ENCODE results near the gene COX8A.
"Not testable (repeated sequence)": the region's sequence is repeated elsewhere in the genome, so short reads cannot be mapped to it uniquely, and the experiment has no call there.

Gene COX8A

DNA sequence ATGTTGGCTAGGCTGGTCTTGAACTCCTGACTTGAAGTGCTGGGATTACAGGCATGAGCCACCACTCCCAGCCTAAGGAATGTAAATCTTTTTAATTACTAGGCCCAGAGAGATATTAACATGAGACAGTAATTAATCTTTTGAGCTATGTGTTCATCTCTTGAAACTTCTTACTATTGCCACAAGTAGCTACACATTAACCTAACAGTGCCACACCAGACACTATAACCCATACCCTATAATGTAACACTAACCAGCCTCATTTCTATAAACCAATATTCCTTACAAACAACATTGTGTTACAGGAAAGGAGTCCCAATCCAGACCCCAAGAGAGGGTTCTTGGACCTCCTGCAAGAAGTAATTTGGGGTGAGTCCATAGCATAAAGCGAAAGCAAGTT is 8.0 kb upstream of the COX8A start:
- no peak for DNase-seq (ENCODE audit: extremely low read depth in 1 of 2, low read depth in 1 of 2)

DNA sequence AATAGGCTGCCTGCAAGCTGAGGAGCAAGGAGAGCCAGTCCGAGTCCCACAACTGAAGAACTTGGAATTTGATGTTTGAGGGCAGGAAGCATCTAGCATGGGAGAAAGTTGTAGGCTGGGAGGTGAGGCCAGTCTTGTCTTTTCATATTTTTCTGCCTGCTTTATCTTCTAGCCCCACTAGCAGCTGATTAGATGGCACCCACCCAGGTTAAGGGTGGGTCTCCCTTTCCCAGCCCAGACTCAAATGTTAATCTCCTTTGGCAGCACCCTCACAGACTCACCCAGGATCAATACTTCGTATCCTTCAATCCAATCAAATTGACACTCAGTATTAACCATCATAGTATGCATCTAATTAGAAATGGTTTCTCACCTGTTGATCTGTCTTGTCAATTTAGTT is 5.0 kb upstream of the COX8A start:
- no peak for DNase-seq (ENCODE audit: extremely low read depth in 1 of 2, low read depth in 1 of 2)

DNA sequence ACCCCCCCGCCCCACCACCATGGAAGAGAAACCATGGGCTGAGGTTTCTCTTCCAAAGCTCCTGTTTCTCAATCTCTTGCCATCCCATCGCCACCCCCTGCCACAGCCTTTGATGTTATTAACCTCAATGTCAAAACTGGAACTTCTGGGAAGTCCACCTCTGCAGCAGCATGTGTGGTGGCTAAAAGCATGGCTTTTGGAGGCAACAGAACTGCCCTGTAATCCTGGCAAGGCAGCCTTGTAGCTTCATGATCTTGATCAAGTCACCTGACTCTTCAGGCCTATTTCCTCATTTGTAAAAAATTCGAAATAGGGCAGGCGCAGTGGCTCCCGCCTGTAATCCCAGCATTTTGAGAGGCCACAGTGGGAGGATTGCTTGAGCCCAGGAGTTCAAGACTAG is 3.5 kb upstream of the COX8A start:
- DNase-seq (ENCODE audit: extremely low read depth in 1 of 2, low read depth in 1 of 2): no peak

DNA sequence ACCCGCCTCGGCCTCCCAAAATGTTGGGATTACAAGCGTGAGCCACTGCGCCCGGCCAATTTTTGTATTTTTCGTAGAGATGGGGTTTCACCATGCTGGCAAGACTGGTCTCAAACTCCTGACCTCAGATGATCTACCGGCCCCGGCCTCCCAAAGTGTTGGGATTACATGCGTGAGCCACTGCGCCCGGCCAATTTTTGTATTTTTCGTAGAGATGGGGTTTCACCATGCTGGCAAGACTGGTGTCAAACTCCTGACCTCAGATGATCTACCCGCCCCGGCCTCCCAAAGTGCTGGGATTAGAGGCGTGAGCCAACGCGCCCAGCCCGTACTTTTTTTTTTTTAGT is 535 bp upstream of the COX8A start:
- not testable (repeated sequence) for DNase-seq (ENCODE audit: extremely low read depth in 1 of 2, low read depth in 1 of 2)

DNA sequence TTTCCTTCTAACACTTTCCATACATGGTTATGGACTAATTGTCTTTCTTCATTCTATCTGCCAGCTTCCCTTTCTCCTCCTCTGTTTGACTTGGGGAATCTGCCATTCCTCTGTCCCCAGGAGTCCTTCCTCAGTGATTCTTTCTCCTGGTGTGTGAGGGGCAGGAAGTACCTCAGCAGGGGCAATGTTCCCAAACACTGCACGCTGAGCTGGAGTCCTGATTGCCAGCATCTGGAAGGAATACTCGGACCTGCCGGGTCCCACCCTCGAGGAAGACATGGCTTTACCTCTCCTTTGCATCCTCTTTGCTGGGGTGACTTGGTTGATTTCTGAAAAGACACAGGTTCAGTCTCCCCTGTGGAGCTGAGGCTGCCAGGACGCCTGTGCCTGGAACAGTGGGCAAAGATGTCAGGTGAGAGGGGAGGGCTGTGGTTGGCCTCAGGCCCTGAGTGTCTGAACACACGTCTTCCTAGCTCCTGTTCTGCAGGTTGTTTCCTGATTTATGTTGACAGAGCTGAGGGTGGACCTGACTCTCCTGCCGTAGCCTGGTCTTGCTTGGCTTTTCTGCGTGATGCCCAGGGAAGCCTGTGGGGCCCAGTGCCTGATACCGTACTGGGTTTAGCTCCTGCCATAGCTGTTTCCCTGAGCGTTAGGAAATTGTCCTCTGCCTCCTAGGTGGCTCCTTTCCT is 4.3 kb downstream of the COX8A start:
- DNase-seq (ENCODE audit: extremely low read depth in 1 of 2, low read depth in 1 of 2): no peak

DNA sequence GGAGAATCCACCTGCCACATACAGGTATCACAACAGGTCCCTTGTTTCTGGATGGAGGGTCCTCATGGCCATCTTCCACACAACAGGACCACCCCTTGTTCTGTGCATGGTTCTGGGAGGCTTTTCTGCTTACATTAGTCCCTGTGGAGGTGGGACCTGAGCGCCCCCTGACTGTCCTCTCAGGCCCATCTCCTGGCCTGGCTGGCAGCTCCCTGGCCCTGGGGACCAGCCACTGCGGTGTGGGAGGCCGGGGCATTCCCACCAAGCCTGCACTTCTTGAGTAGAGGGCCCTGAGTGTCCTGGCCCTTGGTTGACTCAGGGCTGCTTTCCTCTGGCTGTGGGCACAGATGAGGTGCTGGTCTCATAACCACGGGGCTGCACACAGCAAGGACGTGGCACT is 5.0 kb downstream of the COX8A start:
- no peak for DNase-seq (ENCODE audit: extremely low read depth in 1 of 2, low read depth in 1 of 2)

DNA sequence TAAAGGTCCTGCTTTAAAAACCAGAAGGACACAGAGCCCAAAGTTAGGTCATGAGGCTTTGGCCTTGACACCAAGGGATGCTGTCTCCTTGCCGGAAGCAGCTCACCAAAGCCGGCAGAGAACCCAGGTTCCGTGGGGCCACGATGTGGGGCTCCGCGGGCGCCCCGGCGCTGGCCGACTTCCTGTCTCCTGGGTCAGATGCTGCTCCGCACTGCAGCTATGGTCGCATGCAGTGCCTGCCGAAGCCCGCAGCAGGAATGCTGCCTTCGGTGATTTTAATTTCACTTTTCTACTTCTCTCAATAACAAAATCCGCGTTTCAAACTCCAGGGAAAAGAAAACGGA is 11.4 kb downstream of the COX8A start:
- peak in 1 of 2 donors; percentile 59 for DNase-seq (ENCODE audit: extremely low read depth in 1 of 2, low read depth in 1 of 2)

DNA sequence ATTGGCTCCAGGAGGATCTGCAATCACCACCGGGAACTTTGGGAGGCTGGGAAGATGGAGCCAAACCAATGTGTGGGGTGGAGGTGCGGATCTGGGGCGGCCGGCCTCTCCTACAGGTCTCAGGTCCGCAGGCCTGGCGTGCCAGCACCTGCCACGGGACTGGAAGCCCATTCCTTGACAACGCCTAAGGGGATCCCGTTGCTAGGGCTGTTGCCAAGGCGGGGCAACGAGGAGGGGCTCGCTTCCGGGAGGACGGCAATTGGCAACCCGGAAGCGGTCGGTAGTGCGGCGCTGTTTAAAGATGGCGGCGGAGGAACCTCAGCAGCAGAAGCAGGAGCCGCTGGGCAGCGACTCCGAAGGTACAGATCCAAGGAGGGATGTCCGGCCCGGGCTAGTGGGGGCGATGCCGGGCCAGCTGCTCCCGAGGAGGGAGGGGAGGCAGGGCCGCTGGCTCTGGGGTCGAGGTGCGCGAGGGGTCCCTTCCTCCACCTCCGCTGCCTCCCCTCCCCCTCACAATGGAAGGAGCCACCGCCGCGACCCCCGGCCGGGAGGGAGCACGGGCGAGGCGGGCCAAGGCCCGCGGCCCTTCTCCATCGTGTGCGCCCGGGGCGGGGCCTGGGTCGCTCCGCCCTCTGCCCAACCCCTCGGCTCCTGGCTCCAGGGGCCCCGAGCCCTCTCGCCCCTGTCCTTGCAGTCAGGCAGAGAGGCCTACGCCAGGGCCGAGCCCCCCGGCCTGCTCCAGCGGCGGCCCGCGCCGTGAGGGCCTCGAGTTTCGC is 11.9 kb downstream of the COX8A start, which contains the start of gene OTUB1:
Gene OTUB1, plus strand, starts transcription at position 283 of the 776 bp plus-strand sequence. Its CDS starts 19 bp downstream, at position 302.
- DNase-seq (ENCODE audit: extremely low read depth in 1 of 2, low read depth in 1 of 2): peak; percentile 76 to 85

DNA sequence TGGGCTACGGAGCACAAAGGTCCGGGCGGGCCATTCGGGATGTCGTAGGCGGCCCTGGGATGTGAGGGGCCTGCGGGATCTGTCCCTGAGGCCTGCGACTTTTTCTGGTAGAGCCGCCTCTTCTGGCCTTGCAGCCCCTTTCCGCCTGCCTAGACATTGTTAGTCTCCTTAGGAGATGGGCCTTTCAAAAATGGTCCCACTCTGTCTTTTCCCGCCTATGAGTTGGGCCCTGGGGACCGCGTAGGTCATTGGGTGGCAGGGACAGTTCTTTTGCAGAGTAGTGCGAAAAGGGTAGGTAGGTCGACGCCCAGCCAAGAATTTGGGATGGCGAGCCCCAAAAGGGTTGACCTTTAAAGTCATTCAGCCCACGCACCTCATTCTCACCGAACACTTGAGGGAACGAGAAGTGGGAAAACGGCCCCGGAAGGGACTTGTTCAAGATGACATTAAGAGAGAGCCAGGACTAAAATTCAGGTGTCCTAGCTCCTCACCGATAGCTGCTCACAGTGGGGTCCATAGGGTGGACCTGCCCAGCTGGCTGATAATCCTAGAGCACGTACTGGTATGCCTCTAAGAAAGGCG is 12.6 kb downstream of the COX8A start:
- no peak for DNase-seq (ENCODE audit: extremely low read depth in 1 of 2, low read depth in 1 of 2)

DNA sequence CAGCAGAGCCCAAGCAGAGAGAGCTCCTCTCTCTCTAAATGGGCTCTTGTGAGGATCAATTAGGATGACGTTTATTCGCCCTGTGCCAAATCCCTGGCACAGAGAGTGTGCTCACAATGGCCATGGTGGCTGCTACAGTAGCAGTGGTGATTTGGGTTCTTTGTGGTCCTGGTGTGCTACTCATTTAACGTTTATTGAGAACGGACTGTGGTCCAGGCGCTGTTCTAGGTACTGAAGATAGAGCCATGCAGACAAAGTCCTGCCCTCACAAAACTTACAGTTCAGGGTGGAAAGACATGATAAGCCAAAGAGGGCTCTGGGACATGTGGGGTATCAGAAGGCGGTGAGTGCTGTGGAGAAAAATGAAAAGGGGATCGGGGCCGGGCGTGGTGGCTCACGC is 17.1 kb downstream of the COX8A start:
- no peak for DNase-seq (ENCODE audit: extremely low read depth in 1 of 2, low read depth in 1 of 2)

DNA sequence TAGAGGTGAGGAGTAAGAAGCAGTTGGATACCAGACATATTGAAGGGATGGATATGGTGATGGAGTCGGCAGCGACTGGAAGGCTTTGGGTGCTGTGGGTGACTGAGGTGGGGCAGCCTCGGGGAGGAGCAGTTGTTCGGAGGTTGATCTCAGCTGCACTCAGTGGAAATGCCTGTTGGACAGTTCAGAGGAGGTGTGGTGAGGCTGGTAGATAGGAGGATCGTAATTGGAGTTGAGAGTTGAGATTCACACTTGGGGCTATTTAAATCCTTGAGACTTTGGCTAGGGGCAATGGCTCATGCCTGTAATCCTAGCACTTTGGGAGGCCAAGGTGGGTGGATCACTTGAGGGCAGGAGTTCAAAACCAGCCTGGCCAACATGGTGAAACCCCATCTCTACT is 18.7 kb downstream of the COX8A start:
- no peak for DNase-seq (ENCODE audit: extremely low read depth in 1 of 2, low read depth in 1 of 2)

DNA sequence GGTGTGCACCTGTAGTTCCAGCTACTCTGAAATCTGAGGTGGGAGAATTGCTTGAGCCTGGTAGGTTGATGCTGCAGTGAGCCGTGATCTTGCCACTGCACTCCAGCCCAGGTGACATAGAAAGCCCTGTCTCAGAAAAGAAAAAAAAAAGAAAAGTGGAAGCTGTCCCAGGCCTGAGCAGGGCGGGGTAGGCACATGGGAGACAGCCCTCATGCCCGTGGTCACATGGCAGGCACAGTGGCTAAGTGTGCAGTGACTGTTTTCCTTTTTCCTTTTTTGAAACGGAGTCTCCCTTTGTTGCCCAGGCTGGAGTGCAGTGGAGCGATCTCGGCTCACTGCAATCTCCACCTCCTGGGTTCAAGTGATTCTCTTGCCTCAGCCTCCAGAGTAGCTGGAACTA is 19.6 kb downstream of the COX8A start:
- DNase-seq (ENCODE audit: extremely low read depth in 1 of 2, low read depth in 1 of 2): no peak

DNA sequence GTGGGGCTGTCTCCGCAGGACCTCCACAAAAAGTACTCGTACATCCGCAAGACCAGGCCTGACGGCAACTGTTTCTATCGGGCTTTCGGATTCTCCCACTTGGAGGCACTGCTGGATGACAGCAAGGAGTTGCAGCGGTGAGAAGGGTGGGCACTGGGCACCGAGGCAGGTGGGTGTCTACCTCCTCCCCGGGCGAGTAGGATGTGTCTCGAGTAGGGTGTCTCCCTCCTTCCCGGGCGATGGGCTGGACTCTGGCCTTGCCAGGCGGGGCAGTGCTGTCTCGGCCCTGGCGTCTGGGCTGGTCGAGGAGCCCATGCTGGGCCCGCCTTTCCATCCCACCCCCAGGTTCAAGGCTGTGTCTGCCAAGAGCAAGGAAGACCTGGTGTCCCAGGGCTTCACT is 22.1 kb downstream of the COX8A start:
- no peak for DNase-seq (ENCODE audit: extremely low read depth in 1 of 2, low read depth in 1 of 2)

DNA sequence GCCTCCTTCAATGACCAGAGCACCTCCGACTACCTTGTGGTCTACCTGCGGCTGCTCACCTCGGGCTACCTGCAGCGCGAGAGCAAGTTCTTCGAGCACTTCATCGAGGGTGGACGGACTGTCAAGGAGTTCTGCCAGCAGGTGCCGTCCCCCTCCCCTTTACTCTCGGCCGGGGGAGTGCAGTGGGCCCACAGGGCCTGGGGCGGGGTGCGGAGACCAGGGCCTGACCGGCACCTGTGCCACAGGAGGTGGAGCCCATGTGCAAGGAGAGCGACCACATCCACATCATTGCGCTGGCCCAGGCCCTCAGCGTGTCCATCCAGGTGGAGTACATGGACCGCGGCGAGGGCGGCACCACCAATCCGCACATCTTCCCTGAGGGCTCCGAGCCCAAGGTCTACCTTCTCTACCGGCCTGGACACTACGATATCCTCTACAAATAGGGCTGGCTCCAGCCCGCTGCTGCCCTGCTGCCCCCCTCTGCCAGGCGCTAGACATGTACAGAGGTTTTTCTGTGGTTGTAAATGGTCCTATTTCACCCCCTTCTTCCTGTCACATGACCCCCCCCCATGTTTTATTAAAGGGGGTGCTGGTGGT is 22.8 kb downstream of the COX8A start:
- no peak for DNase-seq (ENCODE audit: extremely low read depth in 1 of 2, low read depth in 1 of 2)

DNA sequence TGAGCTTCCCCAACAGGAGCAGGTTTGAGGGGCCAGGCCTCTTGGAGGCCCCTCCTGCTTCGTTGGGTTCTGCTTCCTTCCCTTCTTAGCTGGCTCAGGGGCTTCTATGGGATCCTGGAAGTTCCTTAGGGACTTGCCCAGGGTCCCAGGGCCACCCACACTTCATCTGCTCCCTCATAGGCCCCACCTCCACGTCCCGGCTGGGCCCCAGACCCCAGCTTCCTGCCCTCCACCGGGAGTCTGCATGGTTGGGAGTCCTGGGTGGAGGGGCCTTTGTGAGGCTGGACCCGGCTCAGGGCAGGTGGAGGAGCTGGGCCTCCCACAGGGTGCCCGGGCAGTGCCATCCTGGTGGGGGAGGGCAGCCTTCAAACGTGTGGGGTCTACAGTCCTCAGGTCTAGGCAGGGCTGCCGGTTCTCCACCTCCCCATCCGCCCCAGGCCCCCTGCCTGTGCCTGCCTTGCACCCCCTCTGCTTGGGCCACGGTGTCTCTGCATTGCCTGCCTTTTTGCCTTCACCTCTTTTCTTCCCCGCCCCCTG is 23.4 kb downstream of the COX8A start:
- no peak for DNase-seq (ENCODE audit: extremely low read depth in 1 of 2, low read depth in 1 of 2)

DNA sequence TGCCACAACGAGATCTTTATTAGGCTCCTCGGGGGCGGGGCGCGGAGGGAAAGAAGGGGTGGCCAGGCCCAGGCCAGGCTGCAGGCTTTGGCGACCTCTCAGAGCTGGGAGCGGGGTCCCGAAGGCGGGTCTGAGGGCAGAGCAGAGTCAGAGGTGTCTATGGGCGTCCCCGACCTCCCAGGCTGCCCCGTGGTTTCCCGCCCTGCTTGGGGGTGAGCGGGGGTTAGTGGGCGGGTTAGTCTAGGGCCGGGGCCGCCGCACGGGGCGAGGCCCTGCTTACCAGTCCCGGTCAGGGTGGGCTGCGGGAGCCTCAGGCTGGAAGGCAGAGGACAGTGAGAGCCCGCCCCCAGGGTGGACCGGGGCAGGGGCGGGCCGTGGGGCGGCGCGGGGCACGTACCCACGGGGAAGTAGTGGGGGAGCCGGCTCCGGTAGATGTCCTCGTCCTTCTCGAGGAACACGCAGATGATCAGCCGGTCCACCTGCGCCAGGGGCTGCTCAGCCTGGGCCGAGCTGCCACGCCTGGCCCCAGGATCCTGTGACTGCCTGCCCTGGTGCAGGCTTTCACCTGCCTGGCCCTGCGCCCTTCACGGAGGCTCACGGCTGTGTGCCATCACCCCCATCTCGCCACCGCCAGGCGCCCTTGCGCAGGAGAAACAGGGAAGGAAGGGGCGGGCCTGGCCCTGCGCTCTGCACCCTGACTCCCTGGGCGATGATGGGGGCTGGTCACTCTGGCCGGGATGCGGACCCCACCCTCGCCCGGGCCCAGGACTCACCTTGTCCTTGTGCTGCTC is 24.3 kb downstream of the COX8A start:
- no peak for DNase-seq (ENCODE audit: extremely low read depth in 1 of 2, low read depth in 1 of 2)

DNA sequence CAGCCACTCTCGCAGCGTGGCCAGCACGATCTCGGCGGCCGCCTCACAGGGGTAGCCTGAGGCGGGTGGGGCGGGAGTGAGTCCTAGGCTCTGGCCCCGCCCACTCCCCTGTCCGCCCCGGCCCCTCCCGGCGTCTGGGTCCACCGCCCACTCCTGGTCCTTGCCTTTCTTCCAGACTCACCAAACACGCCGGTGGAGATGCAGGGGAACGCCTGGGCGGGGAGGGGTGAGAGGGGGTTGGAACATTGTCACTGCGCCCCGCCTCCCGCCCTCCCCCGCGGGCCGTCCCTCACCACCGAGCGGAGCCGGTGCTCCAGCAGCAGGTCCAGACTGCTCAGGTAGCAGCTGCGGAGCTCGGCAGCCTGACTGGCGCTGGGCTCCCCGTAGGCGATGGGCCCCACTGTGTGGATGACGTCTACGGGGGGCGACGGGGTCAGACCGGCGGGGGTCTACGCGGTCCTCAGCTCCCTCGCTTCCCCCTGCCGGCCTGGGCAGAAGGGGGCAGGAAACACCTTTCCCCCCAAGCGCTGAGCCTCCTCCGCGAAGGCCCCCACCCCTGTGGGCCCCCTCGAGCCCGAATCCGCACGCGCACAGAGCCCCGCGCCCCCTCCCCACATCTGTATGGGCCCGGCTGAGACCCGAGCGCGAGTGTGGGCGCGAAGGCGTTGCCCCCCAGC is 25.1 kb downstream of the COX8A start:
- DNase-seq (ENCODE audit: extremely low read depth in 1 of 2, low read depth in 1 of 2): peak in 1 of 2 donors; percentile 42

DNA sequence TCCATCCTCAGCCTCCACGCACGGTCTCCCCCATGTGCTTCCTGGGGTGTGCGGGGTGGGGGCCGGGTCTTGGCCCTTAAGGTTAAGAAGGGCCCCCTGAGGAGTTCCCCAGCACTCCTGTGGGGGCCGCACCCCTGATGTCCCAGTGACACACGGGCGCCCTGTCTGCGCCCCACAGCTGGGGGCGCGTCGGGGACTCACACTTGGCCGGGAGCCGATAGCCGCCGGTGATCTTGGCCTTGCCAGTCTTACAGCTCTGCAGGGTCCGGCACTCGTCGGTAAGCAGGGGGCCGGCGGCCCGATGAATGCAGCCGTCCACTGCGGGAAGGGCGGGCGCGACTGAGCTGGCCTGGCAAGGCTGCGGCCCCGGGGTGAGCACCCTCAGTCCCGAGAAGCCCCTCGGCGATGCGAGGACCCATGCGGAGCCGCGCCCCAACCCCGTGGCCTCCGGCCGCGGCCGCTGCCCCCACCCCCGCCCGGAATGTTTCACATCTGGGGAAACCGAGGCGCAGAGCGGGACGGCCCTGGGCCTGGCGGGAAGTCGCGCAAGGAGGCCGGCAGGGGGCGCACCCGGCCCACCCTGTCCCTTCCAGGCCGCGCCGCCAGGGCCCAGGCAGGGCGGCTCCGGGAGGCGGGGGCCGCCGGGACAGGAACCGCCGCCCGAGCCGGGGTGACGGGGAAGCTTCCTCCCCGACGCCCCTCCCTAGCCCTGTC is 25.8 kb downstream of the COX8A start:
- DNase-seq (ENCODE audit: extremely low read depth in 1 of 2, low read depth in 1 of 2): peak; percentile 39 to 57

DNA sequence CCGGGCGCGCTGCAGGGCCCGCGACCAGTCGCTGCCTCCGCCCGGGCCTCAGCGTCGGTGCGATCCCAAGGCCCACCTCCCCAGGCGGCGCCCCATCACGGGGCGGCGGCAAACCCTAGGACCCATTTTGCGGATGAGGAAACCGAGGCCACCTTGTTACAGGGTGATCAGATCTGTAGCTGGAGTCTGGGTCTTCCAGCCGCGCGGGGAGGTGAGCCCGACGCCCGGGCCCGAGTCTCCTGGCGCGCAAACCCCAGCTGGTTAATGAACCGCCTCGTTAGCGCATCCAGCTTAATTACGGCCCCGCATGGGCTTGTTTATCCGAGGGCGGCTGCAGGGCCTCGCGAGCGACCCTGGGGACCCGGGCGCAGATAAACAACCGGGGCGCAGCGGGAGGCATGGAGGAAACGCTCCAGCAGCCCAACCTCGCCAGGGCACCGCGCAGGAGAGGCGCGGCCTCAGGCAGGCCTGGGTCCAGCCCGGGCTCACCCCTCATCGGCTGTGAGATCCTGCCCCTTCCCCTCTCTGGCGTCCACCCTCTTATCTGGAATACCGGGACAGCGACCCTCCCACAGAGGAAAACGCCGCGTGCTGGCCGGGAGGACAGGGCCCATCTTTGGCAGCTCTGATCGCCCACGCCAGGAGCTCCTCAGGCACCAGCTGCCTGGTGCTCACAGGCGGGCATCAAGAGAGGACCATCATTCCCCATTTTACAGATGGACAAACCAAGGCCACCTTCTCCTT is 26.5 kb downstream of the COX8A start:
- DNase-seq (ENCODE audit: extremely low read depth in 1 of 2, low read depth in 1 of 2): no peak

Data from stimulated activated CD8-positive, alpha-beta memory T cell treated with anti-CD3 and anti-CD28 coated beads, Interleukin-7, amount 100 ng/mL, for 48 hours (primary cell).